ENCODE measurements around the gene GPR139.

GPR139 gene

DNA sequence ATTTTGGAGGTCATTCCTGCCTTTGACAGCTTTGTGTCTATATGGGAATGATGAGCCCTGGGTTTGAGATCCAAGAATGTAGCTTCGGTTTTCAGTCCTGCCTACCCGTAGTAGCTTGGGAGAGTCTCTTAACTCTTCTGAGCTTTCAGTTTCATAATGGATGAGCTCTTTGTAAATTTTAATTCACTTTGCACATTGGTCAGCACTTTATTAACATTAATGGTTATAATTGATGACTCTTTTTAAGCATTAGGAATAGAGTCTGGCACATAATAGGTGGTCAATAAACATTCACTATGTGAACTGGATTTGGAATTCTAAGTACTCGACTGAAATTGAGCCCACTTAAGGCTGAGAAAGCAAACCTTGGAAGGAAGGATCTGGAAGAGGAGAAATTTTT lies 17.3 kb downstream of the GPR139 start:
- Histone ChIP-seq H3K27me3 (ENCODE audit: control insufficient read depth, insufficient read depth, low read length) (no peaks in the 10 kb centered on the region), H3K4me3 (ENCODE audit: low read depth, low read length) (no peak overlapping the region), H3K4me1 (ENCODE audit: control insufficient read depth, insufficient read depth, low read length) (no peaks in the 10 kb centered on the region), H3K9ac (ENCODE audit: low read depth, low read length) (no peak overlapping the region), H3K9me3 (ENCODE audit: control insufficient read depth, insufficient read depth, low read length) (no peaks in the 10 kb centered on the region), H3K27ac (ENCODE audit: low read depth, low read length) (no peak overlapping the region), H3K36me3 (ENCODE audit: control insufficient read depth, insufficient read depth, low read length) (no peaks in the 10 kb centered on the region)

DNA sequence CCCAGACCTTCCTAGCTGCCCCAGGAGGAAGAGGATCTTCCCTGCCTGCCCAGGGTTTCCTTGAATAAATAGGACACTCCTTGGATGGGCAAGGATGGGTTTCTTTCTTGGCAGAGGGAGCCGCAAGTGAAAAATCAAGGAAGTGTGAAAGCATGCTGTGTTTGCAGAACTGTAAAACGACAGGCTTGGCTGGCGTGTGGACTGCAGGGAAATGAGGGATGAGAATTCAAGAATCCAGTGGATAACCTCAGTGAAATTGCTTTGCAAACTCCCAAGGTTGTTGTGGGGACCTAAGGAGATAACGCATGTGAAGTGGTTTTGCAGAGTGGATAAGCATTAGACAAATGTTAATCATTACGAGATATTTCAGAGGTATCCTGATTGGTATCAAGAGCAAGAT lies 20.4 kb downstream of the GPR139 start:
- H3K4me1 ChIP-seq (ENCODE audit: control insufficient read depth, insufficient read depth, low read length): peaks cover 7% of the 10 kb centered on the region; the same call in 1 of the 2 replicates

DNA sequence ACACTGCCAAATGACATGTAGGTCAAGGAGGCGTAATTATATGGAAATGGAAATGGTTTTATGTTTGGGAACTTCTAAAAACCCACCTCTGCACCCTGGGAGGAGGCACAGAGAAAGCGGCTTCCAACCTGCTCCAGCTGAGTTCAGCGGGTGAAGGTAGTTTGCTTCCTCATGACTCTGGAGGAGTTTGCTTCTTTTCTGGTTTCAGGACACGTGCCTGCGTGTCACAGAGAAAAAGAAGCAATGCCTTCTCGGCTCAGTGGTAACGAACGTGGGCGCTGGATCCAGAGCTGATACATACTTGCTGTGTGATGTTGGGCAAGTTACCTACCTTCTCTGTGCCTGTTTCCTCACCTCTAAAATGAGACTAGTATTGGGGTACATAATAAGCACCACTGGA lies 22.1 kb downstream of the GPR139 start:
- H3K9ac ChIP-seq (ENCODE audit: low read depth, low read length): no peak overlapping the region
- no peaks in the 10 kb centered on the region for H3K36me3 ChIP-seq (ENCODE audit: control insufficient read depth, insufficient read depth, low read length)
- H3K4me3 ChIP-seq (ENCODE audit: low read depth, low read length): no peak overlapping the region
- no peaks in the 10 kb centered on the region for H3K27me3 ChIP-seq (ENCODE audit: control insufficient read depth, insufficient read depth, low read length)
- peaks cover 7% of the 10 kb centered on the region; the same call in 1 of the 2 replicates for H3K4me1 ChIP-seq (ENCODE audit: control insufficient read depth, insufficient read depth, low read length)
- H3K9me3 ChIP-seq (ENCODE audit: control insufficient read depth, insufficient read depth, low read length): no peaks in the 10 kb centered on the region
- no peak overlapping the region for H3K27ac ChIP-seq (ENCODE audit: low read depth, low read length)

More for the DNA sequence above, 20.4 kb downstream of the GPR139 start:
- no peak overlapping the region for H3K4me3 ChIP-seq (ENCODE audit: low read depth, low read length)
- H3K9me3 ChIP-seq (ENCODE audit: control insufficient read depth, insufficient read depth, low read length): no peaks in the 10 kb centered on the region
- H3K36me3 ChIP-seq (ENCODE audit: control insufficient read depth, insufficient read depth, low read length): no peaks in the 10 kb centered on the region
- H3K9ac ChIP-seq (ENCODE audit: low read depth, low read length): no peak overlapping the region
- H3K27ac ChIP-seq (ENCODE audit: low read depth, low read length): no peak overlapping the region
- no peaks in the 10 kb centered on the region for H3K27me3 ChIP-seq (ENCODE audit: control insufficient read depth, insufficient read depth, low read length)

DNA sequence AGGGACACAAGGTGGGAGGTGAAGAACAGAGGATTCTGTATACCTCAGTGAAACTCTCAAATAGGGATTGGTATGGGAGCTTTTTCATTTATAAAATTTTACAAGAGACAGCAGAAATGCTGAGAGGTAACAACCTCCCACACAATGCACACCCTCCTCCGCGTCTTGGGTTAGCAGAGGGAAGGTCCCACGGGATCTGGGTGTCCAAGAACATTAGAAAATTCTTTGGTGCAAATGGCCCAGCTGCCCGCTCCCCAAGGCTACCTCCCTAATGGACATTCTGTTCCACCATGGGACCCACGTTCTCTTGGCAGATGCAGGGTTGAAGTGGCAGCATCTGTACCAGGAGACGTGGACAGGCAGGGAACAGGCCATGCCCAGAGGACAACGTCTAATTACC lies 22.5 kb downstream of the GPR139 start:
- Histone ChIP-seq H3K4me1 (ENCODE audit: control insufficient read depth, insufficient read depth, low read length) (peaks cover 7% of the 10 kb centered on the region; the same call in 1 of the 2 replicates), H3K36me3 (ENCODE audit: control insufficient read depth, insufficient read depth, low read length) (no peaks in the 10 kb centered on the region)

GRCh38 chr16:20049831-20050230 lies 23.9 kb downstream of the GPR139 start:
- H3K4me3 ChIP-seq (ENCODE audit: low read depth, low read length): no peak overlapping the region
- H3K27ac ChIP-seq (ENCODE audit: low read depth, low read length): no peak overlapping the region
- H3K9me3 ChIP-seq (ENCODE audit: control insufficient read depth, insufficient read depth, low read length): no peaks in the 10 kb centered on the region
- H3K27me3 ChIP-seq (ENCODE audit: control insufficient read depth, insufficient read depth, low read length): no peaks in the 10 kb centered on the region
- no peaks in the 10 kb centered on the region for H3K36me3 ChIP-seq (ENCODE audit: control insufficient read depth, insufficient read depth, low read length)
- H3K4me1 ChIP-seq (ENCODE audit: control insufficient read depth, insufficient read depth, low read length): peaks cover 7% of the 10 kb centered on the region; the same call in 1 of the 2 replicates
- no peak overlapping the region for H3K9ac ChIP-seq (ENCODE audit: low read depth, low read length)

More for the DNA sequence above, 22.5 kb downstream of the GPR139 start:
- no peaks in the 10 kb centered on the region for H3K27me3 ChIP-seq (ENCODE audit: control insufficient read depth, insufficient read depth, low read length)
- no peak overlapping the region for H3K9ac ChIP-seq (ENCODE audit: low read depth, low read length)
- H3K9me3 ChIP-seq (ENCODE audit: control insufficient read depth, insufficient read depth, low read length): no peaks in the 10 kb centered on the region
- no peak overlapping the region for H3K4me3 ChIP-seq (ENCODE audit: low read depth, low read length)
- H3K27ac ChIP-seq (ENCODE audit: low read depth, low read length): no peak overlapping the region

- no peak overlapping the region for H3K4me3 ChIP-seq (ENCODE audit: low read depth, low read length)
- H3K4me1 ChIP-seq (ENCODE audit: control insufficient read depth, insufficient read depth, low read length): peaks cover 23% of the 10 kb centered on the region
- H3K27me3 ChIP-seq (ENCODE audit: control insufficient read depth, insufficient read depth, low read length): no peaks in the 10 kb centered on the region; the same call in 1 of the 2 replicates
- H3K36me3 ChIP-seq (ENCODE audit: control insufficient read depth, insufficient read depth, low read length): no peaks in the 10 kb centered on the region
- no peaks in the 10 kb centered on the region for H3K9me3 ChIP-seq (ENCODE audit: control insufficient read depth, insufficient read depth, low read length)
- H3K27ac ChIP-seq (ENCODE audit: low read depth, low read length): no peak overlapping the region
- no peak overlapping the region for H3K9ac ChIP-seq (ENCODE audit: low read depth, low read length)
Measured at GRCh38 chr16:20045886-20046285, 27.8 kb downstream of the GPR139 start.

DNA sequence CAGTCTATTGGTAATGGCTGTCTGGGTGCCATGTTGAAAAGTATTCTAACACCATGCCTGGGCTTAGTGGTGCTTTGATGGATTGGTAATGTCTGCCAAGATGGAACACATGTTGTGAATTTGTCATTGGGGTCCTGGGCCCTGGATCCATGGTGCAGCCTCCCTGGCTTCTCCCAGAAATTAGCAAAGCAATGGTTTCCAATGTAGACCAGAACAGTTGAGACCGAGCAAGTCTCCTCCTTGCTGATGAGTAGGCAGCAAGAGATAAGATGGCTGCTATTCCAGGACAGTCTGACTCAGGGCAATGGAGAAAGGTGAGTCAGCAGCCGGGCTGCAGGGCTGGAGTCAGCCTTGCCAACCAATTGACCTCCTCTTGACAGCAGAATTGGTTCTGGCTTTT lies 30.8 kb downstream of the GPR139 start:
- Histone ChIP-seq H3K9me3 (ENCODE audit: control insufficient read depth, insufficient read depth, low read length) (no peaks in the 10 kb centered on the region), H3K9ac (ENCODE audit: low read depth, low read length) (no peak overlapping the region), H3K27me3 (ENCODE audit: control insufficient read depth, insufficient read depth, low read length) (no peaks in the 10 kb centered on the region; the same call in 1 of the 2 replicates), H3K27ac (ENCODE audit: low read depth, low read length) (no peak overlapping the region), H3K4me1 (ENCODE audit: control insufficient read depth, insufficient read depth, low read length) (peaks cover 16% of the 10 kb centered on the region), H3K4me3 (ENCODE audit: low read depth, low read length) (no peak overlapping the region), H3K36me3 (ENCODE audit: control insufficient read depth, insufficient read depth, low read length) (no peaks in the 10 kb centered on the region)

- Histone ChIP-seq H3K36me3 (ENCODE audit: control insufficient read depth, insufficient read depth, low read length) (no peaks in the 10 kb centered on the region), H3K27me3 (ENCODE audit: control insufficient read depth, insufficient read depth, low read length) (no peaks in the 10 kb centered on the region; the same call in 1 of the 2 replicates), H3K27ac (ENCODE audit: low read depth, low read length) (no peak overlapping the region), H3K9ac (ENCODE audit: low read depth, low read length) (no peak overlapping the region), H3K4me3 (ENCODE audit: low read depth, low read length) (no peak overlapping the region), H3K9me3 (ENCODE audit: control insufficient read depth, insufficient read depth, low read length) (no peaks in the 10 kb centered on the region), H3K4me1 (ENCODE audit: control insufficient read depth, insufficient read depth, low read length) (peaks cover 16% of the 10 kb centered on the region)
Measured at GRCh38 chr16:20041924-20042596, 31.6 kb downstream of the GPR139 start.

DNA sequence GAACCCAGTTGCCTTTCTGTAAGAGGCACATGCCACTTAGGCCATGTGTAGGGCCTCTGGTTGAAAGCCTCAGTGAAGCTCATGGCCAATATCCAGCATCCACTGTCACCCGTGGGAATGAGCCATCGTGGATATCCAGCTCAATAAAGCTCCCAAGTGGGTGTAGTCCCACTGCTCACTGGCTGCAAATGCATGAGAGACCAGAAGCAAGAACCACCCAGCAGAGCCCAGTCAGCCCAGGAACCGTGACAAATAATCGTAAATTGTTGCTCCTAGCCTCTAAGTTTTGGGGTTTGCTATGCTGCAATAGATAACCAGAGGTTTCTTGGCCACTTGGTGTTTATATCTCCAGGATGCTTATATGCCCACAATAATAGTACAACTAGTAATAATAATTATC lies 33.7 kb downstream of the GPR139 start:
- Histone ChIP-seq H3K9ac (ENCODE audit: low read depth, low read length) (no peak overlapping the region), H3K4me1 (ENCODE audit: control insufficient read depth, insufficient read depth, low read length) (peaks cover 16% of the 10 kb centered on the region), H3K9me3 (ENCODE audit: control insufficient read depth, insufficient read depth, low read length) (no peaks in the 10 kb centered on the region), H3K4me3 (ENCODE audit: low read depth, low read length) (no peak overlapping the region), H3K27me3 (ENCODE audit: control insufficient read depth, insufficient read depth, low read length) (no peaks in the 10 kb centered on the region; the same call in 1 of the 2 replicates), H3K27ac (ENCODE audit: low read depth, low read length) (no peak overlapping the region), H3K36me3 (ENCODE audit: control insufficient read depth, insufficient read depth, low read length) (no peaks in the 10 kb centered on the region)

DNA sequence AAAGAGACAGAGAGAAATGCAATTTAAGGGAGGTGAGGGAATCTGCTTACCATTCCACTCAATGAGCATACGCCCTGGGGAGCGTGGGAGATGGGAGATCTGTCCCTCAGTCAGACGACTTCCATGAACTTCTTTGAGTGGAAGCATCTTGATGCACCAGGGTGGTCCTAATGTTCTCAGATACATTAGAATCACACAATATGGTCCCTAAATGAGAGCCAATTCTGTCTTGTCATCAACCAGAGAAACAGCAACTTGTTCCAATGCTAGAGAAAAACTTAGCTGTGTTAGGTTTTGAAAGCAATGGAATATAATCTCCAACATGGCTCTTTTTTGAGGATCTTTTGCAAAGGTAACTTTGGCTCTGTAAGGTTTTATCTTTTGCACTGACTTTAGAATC lies 44.1 kb downstream of the GPR139 start:
- Histone ChIP-seq H3K27ac (ENCODE audit: low read depth, low read length) (no peak overlapping the region), H3K4me1 (ENCODE audit: control insufficient read depth, insufficient read depth, low read length) (no peaks in the 10 kb centered on the region), H3K27me3 (ENCODE audit: control insufficient read depth, insufficient read depth, low read length) (no peaks in the 10 kb centered on the region), H3K9ac (ENCODE audit: low read depth, low read length) (no peak overlapping the region), H3K36me3 (ENCODE audit: control insufficient read depth, insufficient read depth, low read length) (no peaks in the 10 kb centered on the region; the same call in 1 of the 2 replicates), H3K4me3 (ENCODE audit: low read depth, low read length) (no peak overlapping the region), H3K9me3 (ENCODE audit: control insufficient read depth, insufficient read depth, low read length) (no peaks in the 10 kb centered on the region)

- Histone ChIP-seq H3K4me3 (ENCODE audit: low read depth, low read length) (no peak overlapping the region), H3K27me3 (ENCODE audit: control insufficient read depth, insufficient read depth, low read length) (no peaks in the 10 kb centered on the region), H3K4me1 (ENCODE audit: control insufficient read depth, insufficient read depth, low read length) (no peaks in the 10 kb centered on the region), H3K36me3 (ENCODE audit: control insufficient read depth, insufficient read depth, low read length) (no peaks in the 10 kb centered on the region), H3K9ac (ENCODE audit: low read depth, low read length) (no peak overlapping the region), H3K9me3 (ENCODE audit: control insufficient read depth, insufficient read depth, low read length) (no peaks in the 10 kb centered on the region), H3K27ac (ENCODE audit: low read depth, low read length) (no peak overlapping the region)
Measured at GRCh38 chr16:20026361-20027072, 47.2 kb downstream of the GPR139 start.
